Activated effector memory CD4-positive, alpha-beta T cell treated with anti-CD3 and anti-CD28 coated beads, Interleukin-2, amount 50 U/mL, for 16 hours (primary cell): ENCODE results near the gene EHBP1.

Source experiments
- DNase-seq: peaks from one replicate; pipeline ENCODE4 v3.0.0-alpha.2; 2020

EHBP1 gene

GRCh38 chr2:63092857-63093256 lies 387.3 kb downstream of the EHBP1 start:
- DNase-seq: no peak

- DNase-seq: no peak
Measured at GRCh38 chr2:63093502-63093901, 388.0 kb downstream of the EHBP1 start.
